BLaER1 (cell line): ENCODE results near the gene PNCK.

Source experiments
- H3K27ac ChIP-seq: shearing (Covaris generic); formaldehyde crosslinking; 2 replicates; pipeline ENCODE4 v1.8.1; 2022
- H3K27me3 ChIP-seq: shearing (Covaris generic); formaldehyde crosslinking; 2 replicates; pipeline ENCODE4 v1.8.1; 2022
- H3K36me3 ChIP-seq: shearing (Covaris generic); formaldehyde crosslinking; 2 replicates; pipeline ENCODE4 v1.8.1; 2022
- H3K4me1 ChIP-seq: shearing (Covaris generic); formaldehyde crosslinking; 2 replicates; pipeline ENCODE4 v1.8.1; 2022
- H3K4me2 ChIP-seq: shearing (Covaris generic); formaldehyde crosslinking; 2 replicates; pipeline ENCODE4 v1.8.1; 2022
- H3K4me3 ChIP-seq: shearing (Covaris generic); formaldehyde crosslinking; 2 replicates; pipeline ENCODE4 v1.8.1; 2022
- H3K9ac ChIP-seq: shearing (Covaris generic); formaldehyde crosslinking; 2 replicates; pipeline ENCODE4 v1.8.1; 2022
- H3K9me3 ChIP-seq: shearing (Covaris generic); formaldehyde crosslinking; 2 replicates; pipeline ENCODE4 v1.8.1; 2022
- H4K20me1 ChIP-seq: shearing (Covaris generic); formaldehyde crosslinking; 2 replicates; pipeline ENCODE4 v1.8.1; 2022
- Cebpa-rat ChIP-seq: shearing (Covaris generic); IDR thresholded peaks from 2 replicates; pipeline ENCODE4 v1.8.1; 2022

PNCK gene

DNA sequence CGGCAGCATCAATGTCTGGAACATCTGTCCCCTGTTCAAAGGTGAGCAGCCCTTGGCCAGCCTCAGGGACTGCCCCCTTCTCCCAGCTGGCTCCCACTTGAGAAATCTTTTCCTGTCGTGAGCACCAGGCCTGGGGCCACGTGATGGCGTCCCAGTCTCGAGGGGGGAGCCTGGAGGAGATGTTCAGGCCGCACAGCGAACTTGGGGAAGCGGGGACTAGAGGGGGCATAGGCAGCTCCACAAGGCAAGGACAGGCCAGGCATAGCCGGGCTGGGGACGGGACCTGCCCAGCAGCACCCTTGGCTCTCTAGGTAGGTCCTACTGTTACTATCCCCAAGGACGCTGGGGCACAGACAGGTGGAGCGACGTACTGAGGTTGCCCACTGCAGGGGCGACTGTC is 16.9 kb upstream of the PNCK start:
- Histone ChIP-seq H3K9ac (no peak overlapping the region), H3K27me3 (peaks cover 15% of the 10 kb centered on the region), H3K27ac (no peak overlapping the region), H3K4me2 (no peak overlapping the region), H4K20me1 (peaks cover 39% of the 10 kb centered on the region), H3K36me3 (0 out of 2 replicates have a peak, but pooled peaks cover 3% of the 10 kb centered on the region), H3K9me3 (peaks cover 28% of the 10 kb centered on the region), H3K4me1 (peaks cover 30% of the 10 kb centered on the region), H3K4me3 (no peak overlapping the region)
- no peak for TF ChIP-seq Cebpa-rat

DNA sequence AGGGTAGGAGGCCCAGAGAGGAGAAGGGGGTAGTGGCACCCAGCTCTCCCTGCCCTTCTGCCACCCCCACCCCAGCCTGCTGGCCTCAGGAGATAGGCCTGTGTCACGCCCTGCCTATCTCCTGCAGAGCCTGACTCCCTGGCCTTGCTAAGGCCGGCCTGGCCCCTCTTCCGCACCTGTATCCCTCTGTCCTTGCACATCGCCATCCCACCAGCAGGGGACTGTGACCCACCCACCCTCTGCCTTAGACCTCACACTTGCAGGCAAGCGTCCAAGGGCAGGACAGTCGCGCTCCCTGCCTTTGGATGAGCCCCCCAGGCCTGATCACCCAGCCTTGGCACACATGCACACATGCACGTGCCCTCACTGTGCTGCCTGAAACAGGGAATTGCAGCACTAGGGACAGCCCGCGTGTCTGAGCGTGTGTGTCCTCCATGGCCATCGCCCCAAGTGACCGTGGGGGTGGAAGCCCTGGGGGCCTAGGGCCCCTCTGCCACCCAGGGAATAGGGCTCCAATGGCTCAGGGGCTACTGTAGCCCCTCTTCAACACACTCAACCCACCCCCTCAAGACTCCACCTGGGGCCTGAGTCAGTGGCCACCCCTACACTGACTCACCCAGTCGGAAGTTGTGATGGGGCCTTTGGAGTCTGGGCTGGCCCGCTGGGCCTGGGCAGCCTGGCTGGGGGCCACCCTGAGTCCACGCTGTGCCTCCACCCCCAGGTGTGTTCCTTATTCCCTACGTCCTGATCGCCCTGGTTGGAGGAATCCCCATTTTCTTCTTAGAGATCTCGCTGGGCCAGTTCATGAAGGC is 16.2 kb upstream of the PNCK start:
- Histone ChIP-seq H3K4me2 (peak overlapping the region; percentile 30), H3K9me3 (peaks cover 34% of the 10 kb centered on the region), H3K4me3 (no peak overlapping the region), H3K36me3 (0 out of 2 replicates have a peak, but pooled peaks cover under 1% of the 10 kb centered on the region), H4K20me1 (peaks cover 39% of the 10 kb centered on the region), H3K27me3 (peaks cover 15% of the 10 kb centered on the region), H3K27ac (no peak overlapping the region), H3K4me1 (peaks cover 30% of the 10 kb centered on the region), H3K9ac (no peak overlapping the region)
- TF ChIP-seq Cebpa-rat = no peak

DNA sequence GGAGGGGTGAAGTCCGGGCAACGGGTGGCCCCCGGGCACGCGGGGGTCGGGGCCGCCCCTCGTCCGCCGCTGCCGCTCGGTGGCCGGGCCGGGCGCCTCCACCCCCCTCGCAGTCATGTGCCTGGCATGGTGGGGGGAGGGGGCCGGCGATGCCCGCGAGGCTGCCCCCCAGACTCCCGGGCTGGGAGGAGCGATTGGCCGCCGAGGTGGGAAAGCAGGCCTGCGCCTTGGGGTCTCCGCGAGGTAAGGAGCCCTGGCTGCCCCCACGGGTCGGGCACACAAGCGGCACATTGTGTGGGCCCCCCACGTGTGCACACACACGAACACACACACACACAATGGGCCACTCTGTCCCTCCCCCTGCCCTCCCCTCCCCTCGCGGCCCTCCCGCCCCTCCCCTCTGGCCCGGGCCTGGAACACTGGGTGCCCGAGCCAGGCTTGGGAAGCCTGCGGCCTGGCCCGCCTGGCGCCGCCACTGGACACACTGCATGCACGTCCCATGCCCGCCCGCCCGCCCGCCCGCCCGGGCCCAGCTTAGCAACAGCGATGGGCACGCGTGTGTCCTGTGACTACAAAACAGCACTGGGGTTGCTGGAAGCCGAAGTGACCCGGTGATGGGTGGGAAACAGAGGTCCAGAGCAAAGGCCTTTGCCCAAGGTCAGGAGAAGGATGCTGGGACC is 15.4 kb upstream of the PNCK start:
- Histone ChIP-seq H3K4me2 (peak overlapping the region; percentile 56), H3K27ac (no peak overlapping the region), H3K9ac (no peak overlapping the region), H4K20me1 (peaks cover 39% of the 10 kb centered on the region), H3K9me3 (peaks cover 40% of the 10 kb centered on the region), H3K4me1 (peaks cover 30% of the 10 kb centered on the region), H3K36me3 (no peaks in the 10 kb centered on the region), H3K27me3 (peaks cover 15% of the 10 kb centered on the region), H3K4me3 (peak overlapping the region; percentile 65)
- no peak for TF ChIP-seq Cebpa-rat

DNA sequence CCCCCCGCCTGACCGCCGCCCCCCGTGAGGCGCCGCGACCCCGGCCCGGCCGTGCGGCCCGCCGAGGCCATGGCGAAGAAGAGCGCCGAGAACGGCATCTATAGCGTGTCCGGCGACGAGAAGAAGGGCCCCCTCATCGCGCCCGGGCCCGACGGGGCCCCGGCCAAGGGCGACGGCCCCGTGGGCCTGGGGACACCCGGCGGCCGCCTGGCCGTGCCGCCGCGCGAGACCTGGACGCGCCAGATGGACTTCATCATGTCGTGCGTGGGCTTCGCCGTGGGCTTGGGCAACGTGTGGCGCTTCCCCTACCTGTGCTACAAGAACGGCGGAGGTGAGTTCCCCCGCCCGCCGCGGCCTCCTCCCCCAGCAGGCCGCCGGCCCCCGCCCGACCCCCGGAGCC is 14.9 kb upstream of the PNCK start:
- TF ChIP-seq Cebpa-rat = no peak
- Histone ChIP-seq H3K4me3 (peak overlapping the region; percentile 65), H4K20me1 (peaks cover 36% of the 10 kb centered on the region), H3K36me3 (no peaks in the 10 kb centered on the region), H3K9ac (no peak overlapping the region), H3K9me3 (peaks cover 45% of the 10 kb centered on the region), H3K4me2 (peak overlapping the region; percentile 56), H3K27me3 (peaks cover 18% of the 10 kb centered on the region), H3K27ac (no peak overlapping the region), H3K4me1 (peaks cover 28% of the 10 kb centered on the region)

DNA sequence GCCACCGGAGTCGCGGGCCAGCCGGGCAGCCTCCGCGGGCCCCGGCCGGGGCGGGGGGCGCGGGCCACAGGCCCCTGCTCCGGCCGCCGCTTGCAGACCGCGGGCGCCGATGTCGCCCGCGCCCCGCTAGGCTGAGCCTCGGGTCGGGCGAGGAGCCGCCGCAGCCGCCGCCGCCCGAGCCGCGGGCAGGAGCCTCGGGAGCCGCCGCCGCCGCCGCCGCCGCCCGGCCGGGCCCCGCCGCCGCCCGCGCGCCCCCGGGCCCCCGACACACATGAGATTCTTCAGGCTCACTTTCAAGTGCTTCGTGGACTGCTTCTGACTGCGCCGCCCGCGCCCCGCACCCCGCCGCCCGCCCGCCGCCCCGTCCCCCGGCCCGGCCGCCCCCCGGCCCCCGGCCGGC is 14.5 kb upstream of the PNCK start:
- H3K4me3 ChIP-seq = peak overlapping the region; percentile 65
- no peak overlapping the region for H3K27ac ChIP-seq

DNA sequence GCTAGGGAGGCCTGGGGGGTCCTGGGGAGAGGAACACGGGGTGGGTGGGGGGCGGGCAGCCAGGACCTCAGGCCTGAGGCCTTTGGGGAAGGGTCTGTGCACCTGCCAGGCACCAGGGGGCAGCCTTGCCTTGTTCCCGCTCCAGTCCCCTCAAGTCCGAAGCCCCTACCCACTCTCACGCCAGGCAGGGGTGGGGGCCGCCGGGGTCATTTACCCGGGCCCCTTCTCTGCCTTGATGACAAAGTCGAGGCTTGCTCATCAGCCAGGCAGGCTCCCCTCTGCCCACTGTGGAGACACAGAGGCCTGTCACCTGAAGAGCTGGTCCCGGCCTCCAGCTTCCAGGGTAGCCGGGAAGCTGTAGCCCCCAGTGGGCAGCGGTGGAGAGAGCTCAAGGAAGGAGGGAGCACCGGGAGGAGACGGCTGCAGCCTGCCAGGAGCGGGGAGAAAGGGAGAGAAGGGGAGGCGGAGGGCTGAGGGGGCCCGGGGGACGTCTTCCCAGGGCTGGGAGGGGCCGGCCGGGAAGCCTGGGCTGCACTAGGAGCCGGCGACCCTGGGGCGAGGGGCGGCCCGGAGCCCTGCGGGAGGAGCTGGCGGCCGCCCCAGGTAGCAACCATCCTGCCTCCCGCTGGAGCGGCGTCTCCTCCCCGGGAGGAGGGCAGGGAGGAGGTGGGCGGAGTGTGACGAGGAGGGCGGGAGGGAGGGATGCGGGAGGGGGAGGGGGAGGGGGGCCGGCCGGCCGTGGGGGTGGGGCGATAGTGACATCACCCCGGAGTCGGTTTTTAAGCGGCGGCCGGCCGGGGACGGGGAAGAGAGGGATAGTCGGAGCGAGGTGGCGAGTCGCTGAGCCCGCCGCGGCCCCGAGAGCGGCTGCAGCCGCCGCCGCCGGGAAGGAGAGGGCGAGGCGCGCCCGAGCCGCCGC is 13.8 kb upstream of the PNCK start, which contains the start of gene SLC6A8:
Gene SLC6A8 (plus strand): TSS at position 806 of the 919 bp plus-strand sequence. CDS start 649 bp downstream, outside the sequence.
- peaks cover 50% of the 10 kb centered on the region for H3K9me3 ChIP-seq
- no peak for TF ChIP-seq Cebpa-rat
- H3K4me1 ChIP-seq = peaks cover 17% of the 10 kb centered on the region
- peak within 1 kb of the TSS; percentile 65 for H3K4me3 ChIP-seq
- H3K9ac ChIP-seq = no peak within 1 kb of the TSS
- H3K4me2 ChIP-seq = peak within 1 kb of the TSS; percentile 73
- no peaks in the 10 kb centered on the region for H3K36me3 ChIP-seq
- H4K20me1 ChIP-seq = peaks cover 25% of the 10 kb centered on the region
- H3K27ac ChIP-seq = no peak within 1 kb of the TSS
- H3K27me3 ChIP-seq = peaks cover 19% of the 10 kb centered on the region

More for the DNA sequence above, 14.5 kb upstream of the PNCK start:
- Histone ChIP-seq H3K36me3 (no peaks in the 10 kb centered on the region), H4K20me1 (peaks cover 32% of the 10 kb centered on the region), H3K4me2 (peak overlapping the region; percentile 56), H3K9me3 (peaks cover 50% of the 10 kb centered on the region), H3K27me3 (peaks cover 19% of the 10 kb centered on the region), H3K9ac (no peak overlapping the region), H3K4me1 (peaks cover 24% of the 10 kb centered on the region)
- TF ChIP-seq Cebpa-rat = no peak

- Histone ChIP-seq H3K36me3 (no peaks in the 10 kb centered on the region), H3K4me1 (peaks cover 10% of the 10 kb centered on the region; the same call in 1 of the 2 replicates), H3K4me2 (peak overlapping the region; percentile 73; the same call in 1 of the 2 replicates), H3K9me3 (peaks cover 50% of the 10 kb centered on the region), H3K27me3 (peaks cover 24% of the 10 kb centered on the region), H3K4me3 (no peak overlapping the region), H3K27ac (no peak overlapping the region), H3K9ac (no peak overlapping the region), H4K20me1 (peaks cover 18% of the 10 kb centered on the region)
- TF ChIP-seq Cebpa-rat = no peak
These were observed 13.1 kb upstream of the PNCK start for GRCh38 chrX:153686711-153687110.

DNA sequence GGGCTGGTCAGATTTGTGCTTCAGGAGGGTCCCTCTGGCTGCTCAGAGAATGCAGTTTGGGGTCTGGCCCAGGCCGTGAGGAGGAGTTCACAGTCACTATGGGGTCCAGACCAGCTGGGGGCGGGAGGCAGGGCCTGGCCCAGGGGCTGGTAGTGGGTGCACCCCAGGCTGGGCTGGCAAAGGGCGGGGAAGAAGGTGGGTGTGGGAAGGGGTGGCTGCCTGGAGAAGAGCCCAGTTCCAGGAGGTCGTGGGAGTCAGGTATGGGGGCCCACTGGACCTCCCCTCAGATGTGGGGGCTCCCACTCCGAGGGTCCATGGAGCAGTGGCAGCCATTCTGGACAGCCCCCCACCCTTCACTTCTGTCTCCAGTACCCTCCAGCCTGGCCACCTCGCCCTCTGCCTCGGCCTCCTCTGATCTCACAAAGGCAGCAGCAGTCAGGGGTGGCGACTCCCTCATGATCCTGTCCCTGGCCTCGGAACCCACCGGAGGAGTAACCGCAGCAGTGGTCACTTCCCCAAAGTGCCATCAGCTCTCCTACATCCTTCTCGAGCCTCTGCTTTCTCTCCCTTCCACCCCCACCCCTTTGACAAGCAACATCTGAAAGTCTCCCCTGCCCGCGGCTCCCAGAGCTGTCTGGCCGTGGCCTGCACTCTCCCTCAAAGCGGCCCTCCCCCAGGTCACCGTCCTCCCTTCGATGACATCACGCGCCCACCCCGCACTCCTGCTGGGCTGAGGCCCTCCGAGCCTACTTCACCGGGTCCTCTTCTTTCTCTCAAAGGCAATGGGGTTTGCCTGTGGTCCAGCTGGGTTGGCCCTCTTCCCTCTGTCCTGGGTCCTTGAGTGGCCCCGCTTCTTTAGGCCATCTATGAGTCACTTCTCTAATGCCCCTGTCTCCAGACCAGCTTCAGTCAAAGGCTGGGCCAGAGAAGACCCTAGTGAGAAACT is 12.4 kb upstream of the PNCK start:
- H3K4me2 ChIP-seq = no peak overlapping the region
- peaks cover 50% of the 10 kb centered on the region for H3K9me3 ChIP-seq
- H4K20me1 ChIP-seq = peaks cover 12% of the 10 kb centered on the region
- H3K4me3 ChIP-seq = no peak overlapping the region
- 0 out of 2 replicates have a peak, but pooled peaks cover 8% of the 10 kb centered on the region for H3K4me1 ChIP-seq
- no peak for TF ChIP-seq Cebpa-rat
- peaks cover 31% of the 10 kb centered on the region for H3K27me3 ChIP-seq
- H3K36me3 ChIP-seq = no peaks in the 10 kb centered on the region
- H3K9ac ChIP-seq = no peak overlapping the region
- no peak overlapping the region for H3K27ac ChIP-seq
